Measurements from ENCODE around the gene HIRIP3.

HIRIP3 gene

DNA sequence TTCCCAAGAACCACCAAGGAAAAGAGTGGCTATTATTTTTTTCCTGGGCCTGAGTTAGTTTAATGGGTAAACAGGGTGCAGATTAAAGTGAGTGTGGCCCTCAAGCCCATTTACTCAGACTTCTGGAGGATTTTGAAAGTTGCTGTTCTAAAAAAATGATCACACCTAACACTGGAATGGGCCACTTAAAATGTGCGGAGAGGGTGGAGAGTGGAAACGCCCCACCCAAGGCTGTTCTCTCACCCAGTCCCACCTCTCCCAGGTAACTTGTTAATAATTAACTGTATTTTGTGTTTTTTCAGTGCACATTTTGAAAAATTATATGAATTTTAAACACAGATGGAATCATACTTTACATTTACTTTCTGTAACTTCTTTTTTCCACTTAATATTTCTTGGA, 5.4 kb downstream of the HIRIP3 start:
- H3K27ac ChIP-seq, result no peak overlapping the region
- H3K4me3 ChIP-seq, result no peak overlapping the region
- TF ChIP-seq, protein P1, sequence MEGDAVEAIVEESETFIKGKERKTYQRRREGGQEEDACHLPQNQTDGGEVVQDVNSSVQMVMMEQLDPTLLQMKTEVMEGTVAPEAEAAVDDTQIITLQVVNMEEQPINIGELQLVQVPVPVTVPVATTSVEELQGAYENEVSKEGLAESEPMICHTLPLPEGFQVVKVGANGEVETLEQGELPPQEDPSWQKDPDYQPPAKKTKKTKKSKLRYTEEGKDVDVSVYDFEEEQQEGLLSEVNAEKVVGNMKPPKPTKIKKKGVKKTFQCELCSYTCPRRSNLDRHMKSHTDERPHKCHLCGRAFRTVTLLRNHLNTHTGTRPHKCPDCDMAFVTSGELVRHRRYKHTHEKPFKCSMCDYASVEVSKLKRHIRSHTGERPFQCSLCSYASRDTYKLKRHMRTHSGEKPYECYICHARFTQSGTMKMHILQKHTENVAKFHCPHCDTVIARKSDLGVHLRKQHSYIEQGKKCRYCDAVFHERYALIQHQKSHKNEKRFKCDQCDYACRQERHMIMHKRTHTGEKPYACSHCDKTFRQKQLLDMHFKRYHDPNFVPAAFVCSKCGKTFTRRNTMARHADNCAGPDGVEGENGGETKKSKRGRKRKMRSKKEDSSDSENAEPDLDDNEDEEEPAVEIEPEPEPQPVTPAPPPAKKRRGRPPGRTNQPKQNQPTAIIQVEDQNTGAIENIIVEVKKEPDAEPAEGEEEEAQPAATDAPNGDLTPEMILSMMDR (IDR thresholded peaks at IDR 0.05), result no peak
- DNase-seq (ENCODE audit: low spot score), result no peak

GRCh38 chr16:29989111-29989858, 6.1 kb downstream of the HIRIP3 start:
- TF ChIP-seq, protein P1 (IDR thresholded peaks at IDR 0.05), result no peak
- no peak for DNase-seq (ENCODE audit: low spot score)
- Histone ChIP-seq H3K27ac (no peak overlapping the region), H3K4me3 (no peak overlapping the region)

DNA sequence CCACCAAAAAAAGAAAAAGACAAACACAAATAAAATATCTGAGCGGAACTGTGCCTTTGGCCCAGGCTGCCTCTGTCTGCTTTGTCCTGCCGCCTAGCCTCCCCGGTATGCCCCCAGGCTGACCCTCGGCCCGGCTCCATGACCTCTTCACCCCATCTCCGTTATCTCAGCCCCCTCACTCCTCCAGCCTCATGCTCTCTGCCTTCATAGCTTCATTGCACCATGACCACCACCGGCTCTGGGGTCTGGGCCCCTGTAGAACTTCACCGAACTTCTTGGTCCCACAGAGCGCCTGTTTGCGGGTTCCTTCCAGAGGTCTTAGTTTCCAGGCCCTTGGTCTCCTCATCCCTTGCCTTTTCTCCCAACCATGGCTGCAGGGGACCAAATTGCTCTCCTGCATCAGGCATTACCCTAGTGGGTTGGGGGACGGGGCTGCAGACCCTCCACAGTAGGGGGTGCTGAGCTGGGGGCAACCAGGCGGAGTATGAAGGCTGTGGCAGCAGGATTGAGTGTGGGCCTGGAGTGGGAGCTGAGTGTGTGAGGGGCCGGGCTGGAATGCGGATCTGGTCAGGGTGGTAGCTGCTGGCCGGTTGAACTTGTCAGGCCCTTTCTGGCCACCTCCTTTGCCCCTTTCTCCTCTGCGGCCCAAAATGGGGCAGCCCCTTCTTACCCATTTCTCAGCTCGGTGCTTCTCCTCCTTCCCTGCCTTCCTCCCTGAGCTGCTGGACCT, 6.9 kb downstream of the HIRIP3 start:
- DNase-seq (ENCODE audit: low spot score), result no peak
- H3K4me3 ChIP-seq, result no peak overlapping the region
- H3K27ac ChIP-seq, result no peak overlapping the region
- TF ChIP-seq, protein P1 (IDR thresholded peaks at IDR 0.05), result no peak

DNA sequence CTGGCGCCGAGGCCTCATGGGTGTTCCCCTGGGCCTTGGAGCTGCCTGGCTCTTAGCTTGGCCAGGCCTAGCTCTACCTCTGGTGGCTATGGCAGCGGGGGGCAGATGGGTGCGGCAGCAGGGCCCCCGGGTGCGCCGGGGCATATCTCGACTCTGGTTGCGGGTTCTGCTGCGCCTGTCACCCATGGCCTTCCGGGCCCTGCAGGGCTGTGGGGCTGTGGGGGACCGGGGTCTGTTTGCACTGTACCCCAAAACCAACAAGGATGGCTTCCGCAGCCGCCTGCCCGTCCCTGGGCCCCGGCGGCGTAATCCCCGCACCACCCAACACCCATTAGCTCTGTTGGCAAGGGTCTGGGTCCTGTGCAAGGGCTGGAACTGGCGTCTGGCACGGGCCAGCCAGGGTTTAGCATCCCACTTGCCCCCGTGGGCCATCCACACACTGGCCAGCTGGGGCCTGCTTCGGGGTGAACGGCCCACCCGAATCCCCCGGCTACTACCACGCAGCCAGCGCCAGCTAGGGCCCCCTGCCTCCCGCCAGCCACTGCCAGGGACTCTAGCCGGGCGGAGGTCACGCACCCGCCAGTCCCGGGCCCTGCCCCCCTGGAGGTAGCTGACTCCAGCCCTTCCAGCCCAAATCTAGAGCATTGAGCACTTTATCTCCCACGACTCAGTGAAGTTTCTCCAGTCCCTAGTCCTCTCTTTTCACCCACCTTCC, 7.9 kb downstream of the HIRIP3 start:
- Histone ChIP-seq H3K27ac (no peak overlapping the region), H3K4me3 (no peak overlapping the region)
- TF ChIP-seq, protein P1 (IDR thresholded peaks at IDR 0.05), result no peak
- DNase-seq (ENCODE audit: low spot score), result no peak

- no peak for DNase-seq (ENCODE audit: low spot score)
- Histone ChIP-seq H3K4me3 (no peak overlapping the region), H3K27ac (no peak overlapping the region)
- TF ChIP-seq, protein P1 (IDR thresholded peaks at IDR 0.05), result no peak
Measured at GRCh38 chr16:29986931-29987330, 8.5 kb downstream of the HIRIP3 start.

DNA sequence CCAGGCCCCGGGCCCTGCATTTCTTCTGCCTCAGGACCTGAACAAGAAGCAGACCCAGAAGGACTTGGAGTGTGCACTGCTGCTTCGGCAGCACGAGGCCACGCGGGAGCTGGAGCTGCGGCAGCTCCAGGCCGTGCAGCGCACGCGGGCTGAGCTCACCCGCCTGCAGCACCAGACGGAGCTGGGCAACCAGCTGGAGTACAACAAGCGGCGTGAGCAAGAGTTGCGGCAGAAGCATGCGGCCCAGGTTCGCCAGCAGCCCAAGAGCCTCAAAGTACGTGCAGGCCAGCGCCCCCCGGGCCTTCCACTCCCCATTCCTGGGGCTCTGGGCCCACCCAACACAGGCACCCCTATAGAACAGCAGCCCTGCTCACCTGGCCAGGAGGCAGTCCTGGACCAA, 9.2 kb downstream of the HIRIP3 start:
- TF ChIP-seq, protein P1 (IDR thresholded peaks at IDR 0.05), result no peak
- Histone ChIP-seq H3K27ac (no peak overlapping the region), H3K4me3 (no peak overlapping the region)
- no peak for DNase-seq (ENCODE audit: low spot score)
